ENCODE results near the gene GRB7.

GRB7 gene

DNA sequence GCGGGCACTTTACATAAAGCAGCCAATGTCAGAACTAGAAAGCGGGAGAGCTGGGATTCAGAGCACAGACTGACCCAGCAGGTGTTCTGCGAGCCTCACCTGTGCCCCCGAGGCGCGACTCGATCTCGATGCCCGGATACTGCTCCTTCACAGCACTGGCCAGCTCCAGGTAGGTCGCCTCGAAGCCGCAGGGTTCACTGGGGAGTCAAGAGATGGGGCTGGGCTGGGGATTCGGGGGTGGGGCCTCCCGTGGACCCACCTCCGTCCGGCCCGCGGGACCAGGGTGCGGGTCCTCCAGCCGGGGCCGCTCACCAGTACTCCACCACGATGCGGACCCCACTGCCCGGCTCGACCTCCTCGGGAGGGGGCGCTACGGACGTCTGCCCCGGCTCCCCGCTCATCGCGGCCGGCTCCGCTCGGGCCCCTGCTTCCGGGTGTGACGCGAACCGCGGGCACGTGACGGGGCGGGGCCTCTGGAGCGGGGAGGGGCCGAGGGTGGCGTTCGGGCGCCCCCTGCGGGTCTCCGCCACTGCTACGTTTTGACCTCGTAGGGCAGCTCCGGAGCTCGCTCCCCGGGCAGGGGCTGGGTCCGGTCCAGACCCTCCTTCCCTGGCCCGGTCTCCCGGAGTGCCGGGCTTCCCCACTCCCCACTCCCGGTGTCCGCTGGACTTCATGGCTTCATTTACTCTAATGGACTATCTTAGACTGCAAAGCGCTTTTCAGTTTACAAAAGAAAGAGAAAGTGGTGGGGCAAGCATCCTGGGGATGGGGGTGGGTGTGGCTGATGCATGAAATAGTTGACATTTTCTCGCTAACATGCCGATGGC, 7.4 kb upstream of the GRB7 start, which contains the start of gene MIEN1:
Gene MIEN1 (minus strand): TSS at position 438 of the 827 bp plus-strand sequence. CDS start 37 bp downstream, at position 401.
- in situ Hi-C loops (cut with HindIII; ENCODE audit: low sequenced_read_pairs): no loop called here

GRCh38 chr17:39732586-39732985, 5.2 kb upstream of the GRB7 start:
- in situ Hi-C loops (cut with HindIII; ENCODE audit: low sequenced_read_pairs): no loop called here

GRCh38 chr17:39735882-39736281, 1.9 kb upstream of the GRB7 start:
- in situ Hi-C loops (cut with HindIII; ENCODE audit: low sequenced_read_pairs): no loop called here

GRCh38 chr17:39736319-39737165, 1.2 kb upstream of the GRB7 start:
- in situ Hi-C loops (cut with HindIII; ENCODE audit: low sequenced_read_pairs): no loop called here

DNA sequence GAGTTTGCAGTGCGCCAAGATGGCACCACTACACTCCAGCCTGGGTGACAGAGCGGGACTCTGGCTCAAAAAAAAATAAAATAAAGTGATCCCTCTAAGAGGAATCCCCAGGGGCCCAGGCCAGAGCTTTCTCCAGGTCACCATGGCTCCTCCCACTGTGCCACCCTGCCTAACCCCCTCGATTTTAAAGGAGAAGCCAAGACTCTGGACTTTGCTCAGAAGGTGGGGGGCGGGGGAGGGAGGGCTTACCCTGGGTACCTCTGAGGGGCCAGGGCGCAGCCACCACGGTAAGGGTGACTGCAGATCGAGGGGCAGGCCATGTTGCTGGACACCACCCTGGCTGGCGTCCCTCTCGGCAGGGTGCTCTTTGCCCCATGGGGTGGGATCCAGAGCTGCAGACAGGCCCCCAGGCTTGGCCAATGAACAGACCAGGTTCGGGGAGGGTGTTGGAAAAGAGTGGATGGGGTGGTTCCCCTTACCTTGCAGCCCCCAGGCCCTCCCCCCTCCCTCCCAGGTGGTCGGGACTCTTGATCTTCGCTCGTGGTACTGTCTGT, 455 bp upstream of the GRB7 start:
- in situ Hi-C loops (cut with HindIII; ENCODE audit: low sequenced_read_pairs): no loop called here

- in situ Hi-C loops (cut with HindIII; ENCODE audit: low sequenced_read_pairs): no loop called here
These were observed 797 bp downstream of the GRB7 start for GRCh38 chr17:39738568-39738901.

- in situ Hi-C loops (cut with HindIII; ENCODE audit: low sequenced_read_pairs): no loop called here
These were observed 1.5 kb downstream of the GRB7 start for GRCh38 chr17:39738983-39739884.

DNA sequence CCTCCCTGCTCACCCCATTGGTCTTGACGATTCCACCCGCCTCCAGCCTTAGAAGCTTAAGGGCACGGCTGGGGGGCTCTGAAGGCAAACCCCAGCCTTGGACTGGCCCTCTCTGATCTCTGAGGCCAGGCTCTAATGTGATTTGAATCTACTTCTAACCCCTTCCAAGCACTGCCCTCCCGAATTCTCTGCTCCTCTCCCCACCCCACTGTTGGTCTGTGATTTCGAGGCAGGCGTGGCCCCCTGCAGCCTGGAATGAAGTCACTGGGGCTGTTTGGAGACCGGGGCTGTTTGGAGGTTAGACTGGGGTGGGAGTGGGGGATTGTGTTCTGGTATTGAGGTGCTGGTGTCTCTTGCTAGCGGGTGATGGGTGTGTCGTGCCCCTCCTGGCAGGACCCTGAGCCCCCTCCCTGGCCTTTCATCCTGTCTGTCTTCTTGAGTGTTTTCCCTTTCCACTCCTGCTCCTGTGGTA, 2.2 kb downstream of the GRB7 start:
- in situ Hi-C loops (cut with HindIII; ENCODE audit: low sequenced_read_pairs): loop anchor here (5.0 kb wide), 1 partner anchor 53 kb away; the partner anchor contains the start of gene PGAP3

DNA sequence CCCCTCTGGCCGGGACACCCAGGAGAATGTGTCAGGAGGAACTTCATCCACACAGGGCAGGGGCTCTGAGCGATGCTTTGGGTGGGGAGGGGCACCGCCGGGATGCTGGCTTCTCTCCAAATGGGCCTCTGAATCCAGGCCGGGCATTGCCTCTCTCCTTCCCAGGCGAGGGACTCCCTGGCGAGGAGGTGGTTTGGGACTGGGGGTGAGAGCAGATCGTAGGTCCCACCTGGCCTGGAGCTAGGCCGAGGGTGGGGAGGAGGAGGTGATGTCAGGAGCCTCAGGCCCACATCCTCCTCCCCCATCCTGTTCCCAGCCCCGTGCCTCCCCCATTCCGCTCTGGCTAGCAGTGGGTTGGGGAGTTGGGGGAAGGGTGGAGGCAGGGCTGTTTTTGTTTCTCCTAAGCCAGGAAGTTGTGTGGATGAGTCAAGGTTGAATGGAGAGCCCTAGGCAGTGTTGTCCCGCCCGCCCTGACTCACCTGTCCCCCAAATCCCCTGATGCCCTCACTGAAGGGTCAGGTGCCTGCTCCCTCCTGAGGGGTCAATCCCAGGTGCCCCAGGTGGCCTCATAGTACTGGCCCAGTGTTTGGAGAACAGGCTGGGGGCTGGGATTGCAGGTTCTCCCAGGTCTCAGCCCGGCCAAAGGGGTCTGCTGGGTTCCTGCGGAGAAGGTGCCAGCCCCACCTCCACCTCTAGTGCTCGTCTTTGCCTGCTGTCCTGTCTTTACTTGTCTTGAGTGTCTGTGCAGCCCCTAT, 2.8 kb downstream of the GRB7 start:
- in situ Hi-C loops (cut with HindIII; ENCODE audit: low sequenced_read_pairs): loop anchor here (5.0 kb wide), 1 partner anchor 53 kb away; the partner anchor contains the start of gene PGAP3

- in situ Hi-C loops (cut with HindIII; ENCODE audit: low sequenced_read_pairs): loop anchor here (5.0 kb wide), 1 partner anchor 55 kb away; the partner anchor contains the start of gene PGAP3
These were observed 4.6 kb downstream of the GRB7 start for GRCh38 chr17:39742126-39742855.

- in situ Hi-C loops (cut with HindIII; ENCODE audit: low sequenced_read_pairs): loop anchor here (5.0 kb wide), 1 partner anchor 56 kb away; the partner anchor contains the start of gene PGAP3
These were observed 5.2 kb downstream of the GRB7 start for GRCh38 chr17:39742856-39743436.

DNA sequence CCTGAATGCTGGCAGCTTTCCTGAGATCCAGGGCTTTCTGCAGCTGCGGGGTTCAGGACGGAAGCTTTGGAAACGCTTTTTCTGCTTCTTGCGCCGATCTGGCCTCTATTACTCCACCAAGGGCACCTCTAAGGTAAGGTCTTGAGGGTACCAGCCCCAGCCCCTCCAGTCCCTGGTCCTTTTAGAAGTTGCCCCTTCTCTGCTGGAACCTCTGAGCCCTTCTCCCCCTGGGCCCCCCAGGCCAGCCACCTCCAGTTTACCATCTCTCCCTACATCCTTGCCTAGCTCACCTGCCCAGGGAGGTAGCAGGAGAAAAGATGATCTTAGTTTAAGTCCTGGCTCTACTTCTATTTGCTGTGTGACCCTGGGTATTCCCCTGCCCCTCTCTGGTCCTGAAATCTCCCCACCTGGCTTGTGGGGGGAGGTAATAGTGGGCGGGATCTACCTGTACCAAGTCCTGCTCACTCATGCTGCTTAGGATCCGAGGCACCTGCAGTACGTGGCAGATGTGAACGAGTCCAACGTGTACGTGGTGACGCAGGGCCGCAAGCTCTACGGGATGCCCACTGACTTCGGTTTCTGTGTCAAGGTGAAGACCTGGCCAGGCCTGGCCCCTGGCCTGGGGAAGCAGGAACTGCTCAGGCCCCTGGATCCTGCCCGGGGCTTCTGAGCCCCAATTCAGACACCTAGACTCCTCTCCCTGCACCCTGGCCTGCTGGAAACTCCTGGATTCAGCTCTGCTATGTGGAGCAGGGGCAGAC, 6.5 kb downstream of the GRB7 start:
- in situ Hi-C loops (cut with HindIII; ENCODE audit: low sequenced_read_pairs): loop anchor here (5.0 kb wide), 1 partner anchor 57 kb away; the partner anchor contains the start of gene PGAP3

GRCh38 chr17:39744836-39745215, 7.1 kb downstream of the GRB7 start:
- in situ Hi-C loops (cut with HindIII; ENCODE audit: low sequenced_read_pairs): loop anchor here (5.0 kb wide), 1 partner anchor 58 kb away; the partner anchor contains the start of gene PGAP3

GRCh38 chr17:39745335-39746144, 7.8 kb downstream of the GRB7 start:
- in situ Hi-C loops (cut with HindIII; ENCODE audit: low sequenced_read_pairs): no loop called here

DNA sequence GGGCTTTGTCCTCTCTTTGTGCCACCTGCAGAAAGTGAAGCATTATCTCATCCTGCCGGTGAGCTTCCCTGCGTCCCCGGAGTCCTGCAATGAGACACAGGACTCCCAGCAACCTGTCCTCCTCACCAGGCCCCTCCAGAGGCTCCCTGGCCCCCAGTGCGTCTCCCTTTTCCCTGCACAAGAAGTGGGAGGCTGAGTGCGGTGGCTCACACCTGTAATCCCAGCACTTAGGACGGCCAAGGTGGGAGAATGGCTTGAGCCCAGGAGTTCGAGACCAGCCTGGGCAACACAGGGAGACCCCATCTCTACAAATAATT, 8.4 kb downstream of the GRB7 start:
- in situ Hi-C loops (cut with HindIII; ENCODE audit: low sequenced_read_pairs): no loop called here

GRCh38 chr17:39747745-39748144, 10.0 kb downstream of the GRB7 start:
- in situ Hi-C loops (cut with HindIII; ENCODE audit: low sequenced_read_pairs): no loop called here
